HG03520 (cell line): ENCODE measurements around the gene UGT1A1.
"Not testable (repeated sequence)": the region's sequence is repeated elsewhere in the genome, so short reads cannot be mapped to it uniquely, and the experiment has no call there.

Source experiments
- ATAC-seq: cut with Tn5 transposase; IDR thresholded peaks from one replicate; pipeline ENCODE4 v1.9.1; 2021; ENCODE audit warnings: mild to moderate bottlenecking, moderate library complexity; ENCODE audit not compliant: unreplicated experiment

Gene UGT1A1

GRCh38 chr2:233760043-233760442, at the start of gene UGT1A1:
Gene UGT1A1, plus strand, starts transcription at chr2:233760270. Its CDS starts 18 bp downstream, at chr2:233760288.
- no peak for ATAC-seq

GRCh38 chr2:233711312-233712008, 48.6 kb upstream of the UGT1A1 start:
- no peak for ATAC-seq

- no peak for ATAC-seq
Observed at GRCh38 chr2:233712611-233713261, 47.3 kb upstream of the UGT1A1 start, which contains the start of gene UGT1A5. Gene UGT1A5, plus strand, starts transcription at chr2:233712907. Its CDS starts 85 bp downstream, at chr2:233712992.

GRCh38 chr2:233713262-233713615, 46.8 kb upstream of the UGT1A1 start:
- no peak for ATAC-seq

GRCh38 chr2:233714121-233714520, 45.9 kb upstream of the UGT1A1 start:
- ATAC-seq = no peak

- no peak for ATAC-seq
Observed at GRCh38 chr2:233718552-233718951, 41.5 kb upstream of the UGT1A1 start, which contains the start of gene UGT1A4. Gene UGT1A4, plus strand, starts transcription at chr2:233718736. Its CDS starts 85 bp downstream, at chr2:233718821.

- no peak for ATAC-seq
Observed at GRCh38 chr2:233728723-233729301, 31.3 kb upstream of the UGT1A1 start, which contains the start of gene UGT1A3. Gene UGT1A3, plus strand, starts transcription at chr2:233729042. Its CDS starts 85 bp downstream, at chr2:233729127.

GRCh38 chr2:233736868-233737653, 23.0 kb upstream of the UGT1A1 start:
- ATAC-seq = not testable (repeated sequence)

- ATAC-seq = no peak
Observed at GRCh38 chr2:233740870-233741269, 19.2 kb upstream of the UGT1A1 start.

- no peak for ATAC-seq
Observed at GRCh38 chr2:233743464-233744259, 16.4 kb upstream of the UGT1A1 start.

- no peak for ATAC-seq
Observed at GRCh38 chr2:233745073-233745755, 14.9 kb upstream of the UGT1A1 start.

GRCh38 chr2:233745838-233746237, 14.2 kb upstream of the UGT1A1 start:
- not testable (repeated sequence) for ATAC-seq

- ATAC-seq = no peak
Observed at GRCh38 chr2:233746475-233747282, 13.4 kb upstream of the UGT1A1 start.

GRCh38 chr2:233747283-233747544, 12.9 kb upstream of the UGT1A1 start:
- ATAC-seq = no peak

GRCh38 chr2:233750689-233751088, 9.4 kb upstream of the UGT1A1 start:
- ATAC-seq = not testable (repeated sequence)

GRCh38 chr2:233751212-233752009, 8.7 kb upstream of the UGT1A1 start:
- ATAC-seq = not testable (repeated sequence)

- no peak for ATAC-seq
Observed at GRCh38 chr2:233754872-233755611, 5.0 kb upstream of the UGT1A1 start.
